ENCODE data around the gene CAPN13. TPM values are rescaled to one million over a fixed set of nuclear protein-coding genes. Genes with fewer than 3 reads are reported as not detected.
"Not testable (repeated sequence)": the region's sequence is repeated elsewhere in the genome, so short reads cannot be mapped to it uniquely, and the experiment has no call there.

Gene CAPN13
- total RNA-seq, 1 experiment from 2014 or later: not detected

- no peak for DNase-seq (ENCODE audit: low read depth)
Observed at GRCh38 chr2:30705711-30706533, 101.3 kb downstream of the CAPN13 start.

GRCh38 chr2:30705056-30705455 is 102.2 kb downstream of the CAPN13 start:
- DNase-seq (ENCODE audit: low read depth): no peak

- DNase-seq (ENCODE audit: low read depth): no peak
Observed at GRCh38 chr2:30704309-30705020, 102.8 kb downstream of the CAPN13 start.

GRCh38 chr2:30702694-30703093 is 104.6 kb downstream of the CAPN13 start:
- no peak for DNase-seq (ENCODE audit: low read depth)

- no peak for DNase-seq (ENCODE audit: low read depth)
Observed at GRCh38 chr2:30701782-30702181, 105.5 kb downstream of the CAPN13 start.

GRCh38 chr2:30697242-30698103 is 109.8 kb downstream of the CAPN13 start:
- not testable (repeated sequence) for DNase-seq (ENCODE audit: low read depth)

- DNase-seq (ENCODE audit: low read depth): no peak
Observed at GRCh38 chr2:30695749-30696148, 111.5 kb downstream of the CAPN13 start.

- no peak for DNase-seq (ENCODE audit: low read depth)
Observed at GRCh38 chr2:30694286-30695055, 112.8 kb downstream of the CAPN13 start.

GRCh38 chr2:30693821-30694281 is 113.4 kb downstream of the CAPN13 start:
- no peak for DNase-seq (ENCODE audit: low read depth)

- DNase-seq (ENCODE audit: low read depth): no peak
Observed at GRCh38 chr2:30692829-30693275, 114.4 kb downstream of the CAPN13 start.

- DNase-seq (ENCODE audit: low read depth): peak; percentile 38
Observed at GRCh38 chr2:30691948-30692828, 115.1 kb downstream of the CAPN13 start.

- DNase-seq (ENCODE audit: low read depth): no peak
Observed at GRCh38 chr2:30691091-30691947, 115.9 kb downstream of the CAPN13 start.

GRCh38 chr2:30690126-30690561 is 117.1 kb downstream of the CAPN13 start:
- no peak for DNase-seq (ENCODE audit: low read depth)

- DNase-seq (ENCODE audit: low read depth): no peak
Observed at GRCh38 chr2:30689496-30690125, 117.6 kb downstream of the CAPN13 start.

- no peak for DNase-seq (ENCODE audit: low read depth)
Observed at GRCh38 chr2:30688956-30689401, 118.3 kb downstream of the CAPN13 start.

GRCh38 chr2:30686669-30687068 is 120.6 kb downstream of the CAPN13 start:
- DNase-seq (ENCODE audit: low read depth): no peak

GRCh38 chr2:30686000-30686399 is 121.2 kb downstream of the CAPN13 start:
- no peak for DNase-seq (ENCODE audit: low read depth)

GRCh38 chr2:30684996-30685395 is 122.2 kb downstream of the CAPN13 start:
- DNase-seq (ENCODE audit: low read depth): no peak
